ENCODE data around the gene POLR2A. TPM values are rescaled to one million over a fixed set of nuclear protein-coding genes. Genes with fewer than 3 reads are reported as not detected.

POLR2A gene
- total and polyA plus RNA-seq, 2 of the 13 experiments (the other 11 are each of a cell fraction or from before 2014, with no cell fraction given): 17.8 to 18.3 TPM

DNA sequence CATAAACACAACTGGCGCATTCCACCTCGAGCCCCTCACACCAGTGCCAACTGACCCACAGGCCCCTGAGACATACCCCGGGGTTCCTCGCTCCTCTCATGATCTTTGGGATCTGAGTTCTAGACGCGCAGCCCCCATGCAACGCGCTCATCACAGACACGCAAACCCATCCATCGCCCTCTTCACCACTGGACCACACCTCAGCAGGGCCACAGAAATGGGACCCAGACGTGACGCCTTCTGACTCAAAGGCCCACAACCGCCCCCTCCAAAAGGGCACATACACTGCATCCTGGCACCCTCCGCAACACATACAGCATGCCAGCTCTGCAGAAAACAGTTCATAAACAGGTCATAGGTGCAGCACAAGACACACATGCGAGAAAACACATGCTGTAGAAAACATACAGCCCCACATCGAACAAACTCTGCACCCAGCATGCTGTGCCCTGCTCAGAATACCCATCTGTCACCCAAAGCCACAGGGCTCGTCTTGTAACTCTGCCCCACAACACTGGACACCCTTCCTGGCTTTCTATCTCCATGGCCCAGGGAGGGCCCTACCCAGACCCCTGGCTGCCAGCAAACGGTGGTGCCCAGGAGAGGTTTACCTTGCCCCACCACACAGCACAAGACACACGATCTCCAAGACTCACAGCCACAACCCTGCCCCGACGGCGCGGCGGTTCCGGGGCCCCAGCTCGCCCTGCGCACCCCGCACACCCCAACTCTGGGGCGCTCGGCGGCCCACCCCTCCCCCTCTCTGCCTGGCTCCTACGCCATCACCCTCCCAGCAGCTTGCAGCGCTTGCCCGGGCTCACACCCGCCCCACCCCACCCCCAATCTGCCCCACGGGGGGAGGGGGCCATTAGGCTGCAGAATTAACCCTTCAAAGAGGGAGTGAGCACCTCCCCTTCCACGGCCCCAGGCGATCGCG, 5.6 kb upstream of the POLR2A start (continued):
- TF ChIP-seq, protein P1, sequence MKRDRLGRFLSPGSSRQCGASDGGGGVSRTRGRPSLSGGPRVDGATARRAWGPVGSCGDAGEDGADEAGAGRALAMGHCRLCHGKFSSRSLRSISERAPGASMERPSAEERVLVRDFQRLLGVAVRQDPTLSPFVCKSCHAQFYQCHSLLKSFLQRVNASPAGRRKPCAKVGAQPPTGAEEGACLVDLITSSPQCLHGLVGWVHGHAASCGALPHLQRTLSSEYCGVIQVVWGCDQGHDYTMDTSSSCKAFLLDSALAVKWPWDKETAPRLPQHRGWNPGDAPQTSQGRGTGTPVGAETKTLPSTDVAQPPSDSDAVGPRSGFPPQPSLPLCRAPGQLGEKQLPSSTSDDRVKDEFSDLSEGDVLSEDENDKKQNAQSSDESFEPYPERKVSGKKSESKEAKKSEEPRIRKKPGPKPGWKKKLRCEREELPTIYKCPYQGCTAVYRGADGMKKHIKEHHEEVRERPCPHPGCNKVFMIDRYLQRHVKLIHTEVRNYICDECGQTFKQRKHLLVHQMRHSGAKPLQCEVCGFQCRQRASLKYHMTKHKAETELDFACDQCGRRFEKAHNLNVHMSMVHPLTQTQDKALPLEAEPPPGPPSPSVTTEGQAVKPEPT (CRISPR knock-in tag; IDR thresholded peaks at IDR 0.05; ENCODE audit: low read depth): no peak
- TF ChIP-seq ZMYM2 (CRISPR knock-in tag; IDR thresholded peaks at IDR 0.05) (no peak), NONO (IDR thresholded peaks at IDR 0.05) (no peak), NONO (CRISPR knock-in tag; conservative IDR thresholded peaks at IDR 0.05) (peak; percentile 74), ZNF780A (CRISPR knock-in tag; IDR thresholded peaks at IDR 0.05) (no peak), ZNF263 (CRISPR knock-in tag; IDR thresholded peaks at IDR 0.05) (no peak), ZNF792 (CRISPR knock-in tag; IDR thresholded peaks at IDR 0.05) (no peak), ZNF367 (CRISPR knock-in tag; IDR thresholded peaks at IDR 0.05; ENCODE audit: borderline replicate concordance) (no peak), DNMT3B (CRISPR knock-in tag; conservative IDR thresholded peaks at IDR 0.05) (no peak), ZNF496 (CRISPR knock-in tag; IDR thresholded peaks at IDR 0.05; ENCODE audit: insufficient replicate concordance) (no peak), HNRNPH1 (optimal IDR thresholded peaks at IDR 0.05; ENCODE audit: low read depth, low read length) (no peak), ZNF550 (CRISPR knock-in tag; IDR thresholded peaks at IDR 0.05; ENCODE audit: borderline replicate concordance) (no peak), ZNF234 (CRISPR knock-in tag; conservative IDR thresholded peaks at IDR 0.05) (0 out of 2 replicates have a peak, but pooled peaks have one; percentile 10), ZNF777 (CRISPR knock-in tag; IDR thresholded peaks at IDR 0.05) (peak; percentile 93), KAT2B (IDR thresholded peaks at IDR 0.05; ENCODE audit: borderline replicate concordance, low read depth, low read length) (no peak)
- TF ChIP-seq, protein P2, sequence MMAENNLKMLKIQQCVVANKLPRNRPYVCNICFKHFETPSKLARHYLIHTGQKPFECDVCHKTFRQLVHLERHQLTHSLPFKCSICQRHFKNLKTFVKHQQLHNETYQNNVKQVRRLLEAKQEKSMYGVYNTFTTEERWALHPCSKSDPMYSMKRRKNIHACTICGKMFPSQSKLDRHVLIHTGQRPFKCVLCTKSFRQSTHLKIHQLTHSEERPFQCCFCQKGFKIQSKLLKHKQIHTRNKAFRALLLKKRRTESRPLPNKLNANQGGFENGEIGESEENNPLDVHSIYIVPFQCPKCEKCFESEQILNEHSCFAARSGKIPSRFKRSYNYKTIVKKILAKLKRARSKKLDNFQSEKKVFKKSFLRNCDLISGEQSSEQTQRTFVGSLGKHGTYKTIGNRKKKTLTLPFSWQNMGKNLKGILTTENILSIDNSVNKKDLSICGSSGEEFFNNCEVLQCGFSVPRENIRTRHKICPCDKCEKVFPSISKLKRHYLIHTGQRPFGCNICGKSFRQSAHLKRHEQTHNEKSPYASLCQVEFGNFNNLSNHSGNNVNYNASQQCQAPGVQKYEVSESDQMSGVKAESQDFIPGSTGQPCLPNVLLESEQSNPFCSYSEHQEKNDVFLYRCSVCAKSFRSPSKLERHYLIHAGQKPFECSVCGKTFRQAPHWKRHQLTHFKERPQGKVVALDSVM (CRISPR knock-in tag; IDR thresholded peaks at IDR 0.05): no peak
- TF ChIP-seq, protein P3, sequence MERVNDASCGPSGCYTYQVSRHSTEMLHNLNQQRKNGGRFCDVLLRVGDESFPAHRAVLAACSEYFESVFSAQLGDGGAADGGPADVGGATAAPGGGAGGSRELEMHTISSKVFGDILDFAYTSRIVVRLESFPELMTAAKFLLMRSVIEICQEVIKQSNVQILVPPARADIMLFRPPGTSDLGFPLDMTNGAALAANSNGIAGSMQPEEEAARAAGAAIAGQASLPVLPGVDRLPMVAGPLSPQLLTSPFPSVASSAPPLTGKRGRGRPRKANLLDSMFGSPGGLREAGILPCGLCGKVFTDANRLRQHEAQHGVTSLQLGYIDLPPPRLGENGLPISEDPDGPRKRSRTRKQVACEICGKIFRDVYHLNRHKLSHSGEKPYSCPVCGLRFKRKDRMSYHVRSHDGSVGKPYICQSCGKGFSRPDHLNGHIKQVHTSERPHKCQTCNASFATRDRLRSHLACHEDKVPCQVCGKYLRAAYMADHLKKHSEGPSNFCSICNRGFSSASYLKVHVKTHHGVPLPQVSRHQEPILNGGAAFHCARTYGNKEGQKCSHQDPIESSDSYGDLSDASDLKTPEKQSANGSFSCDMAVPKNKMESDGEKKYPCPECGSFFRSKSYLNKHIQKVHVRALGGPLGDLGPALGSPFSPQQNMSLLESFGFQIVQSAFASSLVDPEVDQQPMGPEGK (CRISPR knock-in tag; IDR thresholded peaks at IDR 0.05): peak; percentile 69; the same call in 1 of the 2 replicates
- TF ChIP-seq, protein P4, sequence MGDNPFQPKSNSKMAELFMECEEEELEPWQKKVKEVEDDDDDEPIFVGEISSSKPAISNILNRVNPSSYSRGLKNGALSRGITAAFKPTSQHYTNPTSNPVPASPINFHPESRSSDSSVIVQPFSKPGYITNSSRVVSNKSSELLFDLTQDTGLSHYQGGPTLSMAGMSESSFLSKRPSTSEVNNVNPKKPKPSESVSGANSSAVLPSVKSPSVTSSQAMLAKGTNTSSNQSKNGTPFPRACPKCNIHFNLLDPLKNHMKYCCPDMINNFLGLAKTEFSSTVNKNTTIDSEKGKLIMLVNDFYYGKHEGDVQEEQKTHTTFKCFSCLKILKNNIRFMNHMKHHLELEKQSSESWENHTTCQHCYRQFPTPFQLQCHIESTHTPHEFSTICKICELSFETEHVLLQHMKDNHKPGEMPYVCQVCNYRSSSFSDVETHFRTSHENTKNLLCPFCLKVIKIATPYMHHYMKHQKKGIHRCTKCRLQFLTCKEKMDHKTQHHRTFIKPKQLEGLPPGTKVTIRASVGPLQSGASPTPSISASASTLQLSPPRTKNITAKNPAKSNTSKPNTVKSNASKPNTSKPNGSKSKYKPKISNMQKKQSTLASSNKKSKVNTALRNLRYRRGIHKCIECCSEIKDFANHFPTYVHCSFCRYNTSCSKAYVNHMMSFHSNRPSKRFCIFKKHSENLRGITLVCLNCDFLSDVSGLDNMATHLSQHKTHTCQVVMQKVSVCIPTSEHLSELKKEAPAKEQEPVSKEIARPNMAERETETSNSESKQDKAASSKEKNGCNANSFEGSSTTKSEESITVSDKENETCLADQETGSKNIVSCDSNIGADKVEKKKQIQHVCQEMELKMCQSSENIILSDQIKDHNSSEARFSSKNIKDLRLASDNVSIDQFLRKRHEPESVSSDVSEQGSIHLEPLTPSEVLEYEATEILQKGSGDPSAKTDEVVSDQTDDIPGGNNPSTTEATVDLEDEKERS (CRISPR knock-in tag; IDR thresholded peaks at IDR 0.05): no peak

Measured in HepG2 (cell line).